NCI-H187 (cell line): ENCODE results near the gene LRRC45.

Experiments
- DNase-seq, 2 experiments: peaks; one replicate each; lab custom pipeline; 2025; lab: John Stamatoyannopoulos, UW

The LRRC45 gene

GRCh38 chr17:82051776-82052637 is 28.9 kb downstream of the LRRC45 start, which contains the start of the genes GPS1 and RFNG:
Gene GPS1, plus strand, starts transcription at chr17:82051898. Its CDS starts 34 bp downstream, at chr17:82051932.
Gene RFNG, minus strand, starts transcription at chr17:82051811. Its CDS starts 45 bp downstream, at chr17:82051766.
- peak in 1 of 2 experiments; percentile 41 for DNase-seq

GRCh38 chr17:82052638-82053059 is 29.5 kb downstream of the LRRC45 start:
- no peak for DNase-seq

GRCh38 chr17:82053130-82053529 is 30.0 kb downstream of the LRRC45 start:
- DNase-seq, result no peak

- DNase-seq, result no peak
Observed at GRCh38 chr17:82053556-82054263, 30.6 kb downstream of the LRRC45 start.

GRCh38 chr17:82054351-82055022 is 31.4 kb downstream of the LRRC45 start:
- no peak for DNase-seq

GRCh38 chr17:82055023-82055964 is 32.2 kb downstream of the LRRC45 start:
- no peak for DNase-seq

- DNase-seq, result no peak
Observed at GRCh38 chr17:82055965-82056728, 33.0 kb downstream of the LRRC45 start.

- no peak for DNase-seq
Observed at GRCh38 chr17:82056729-82057621, 33.9 kb downstream of the LRRC45 start.

GRCh38 chr17:82058230-82058854 is 35.2 kb downstream of the LRRC45 start:
- DNase-seq, result no peak

- DNase-seq, result no peak
Observed at GRCh38 chr17:82058855-82059249, 35.7 kb downstream of the LRRC45 start.

GRCh38 chr17:82059272-82060000 is 36.3 kb downstream of the LRRC45 start:
- DNase-seq, result no peak

- DNase-seq, result no peak
Observed at GRCh38 chr17:82060001-82060380, 36.9 kb downstream of the LRRC45 start.

- DNase-seq, result no peak
Observed at GRCh38 chr17:82060614-82061013, 37.5 kb downstream of the LRRC45 start.

GRCh38 chr17:82061047-82061925 is 38.2 kb downstream of the LRRC45 start:
- no peak for DNase-seq

- no peak for DNase-seq
Observed at GRCh38 chr17:82062076-82062983, 39.2 kb downstream of the LRRC45 start.

- no peak for DNase-seq
Observed at GRCh38 chr17:82062984-82063368, 39.9 kb downstream of the LRRC45 start.
